Breast epithelium (tissue), 4 donors: ENCODE measurements around the gene FAM43A. TPM values are rescaled to one million over a fixed set of nuclear protein-coding genes. Genes with fewer than 3 reads are reported as not detected.
A peak's percentile ranks its signal among the peaks of the same experiment; 100 is the strongest.

Experiments used
- DNase-seq, 2 donors: peaks; one replicate each; pipeline ENCODE4 v3.0.0-alpha.2; 2019; ENCODE audit warnings: low spot score in 2 of 2
- H3K27ac ChIP-seq, 2 donors: fragments of 200-600 bp; sonication (generic) in 1 of 2; one replicate each; pipeline ENCODE4 v1.5.1; 2016 to 2019; ENCODE audit warnings: mild to moderate bottlenecking in 1 of 2
- H3K27me3 ChIP-seq, 2 donors: fragments of 200-600 bp; sonication (generic) in 1 of 2; one replicate each; pipeline versions ENCODE4 v1.5.1 to v1.6.0; 2017 to 2019; ENCODE audit warnings: control low read depth in 1 of 2, mild to moderate bottlenecking in 1 of 2
- H3K36me3 ChIP-seq: fragments of 200-600 bp; one replicate; pipeline ENCODE4 v1.5.1; 2019
- H3K4me1 ChIP-seq, 2 donors: fragments of 200-600 bp; sonication (generic); one replicate each; pipeline ENCODE4 v1.5.1; 2016 to 2019; ENCODE audit warnings: control low read depth in 1 of 2
- H3K4me3 ChIP-seq, 3 donors: fragments of 200-600 bp; sonication (generic); 1 replicate in 2 of 3; 2 replicates in 1 of 3; pipeline ENCODE4 v1.5.1; 2016 to 2019; ENCODE audit warnings: mild to moderate bottlenecking in 3 of 3, moderate library complexity in 2 of 3
- H3K9me3 ChIP-seq, 2 donors: fragments of 200-600 bp; sonication (generic) in 1 of 2; one replicate each; pipeline ENCODE4 v1.5.1; 2016 to 2019; ENCODE audit warnings: control low read depth in 1 of 2
- CTCF ChIP-seq, 3 donors: fragments of 450-650 bp; IDR thresholded peaks; one replicate each; pipeline ENCODE4 v1.5.1; 2016 to 2017; ENCODE audit warnings: antibody characterized with exemption in 3 of 3, mild to moderate bottlenecking in 3 of 3, moderate library complexity in 3 of 3
- POLR2A ChIP-seq: fragments of 450-650 bp; IDR thresholded peaks from one replicate; pipeline ENCODE4 v1.6.1; 2016; ENCODE audit warnings: antibody characterized with exemption, mild to moderate bottlenecking, moderate library complexity
- POLR2AphosphoS5 ChIP-seq, 3 donors: sonication (generic); formaldehyde crosslinking; IDR thresholded peaks; one replicate each; pipeline ENCODE4 v1.6.1; 2017; ENCODE audit warnings: antibody characterized with exemption in 3 of 3
- intact Hi-C: fragments of 100-400 bp; cut with DNase I; formaldehyde crosslinking; loops from one replicate; pipeline ENCODE4 v1.15.1; 2023; ENCODE audit warnings: low total_unique reads
- total RNA-seq, 3 donors: library from RNA; depleted of rRNA; stranded (reverse); fragments of >200 nt; gene quantifications; one replicate each; pipeline ENCODE4 v1.1.0, GENCODE V29; 2016

Gene FAM43A
- total RNA-seq, 3 donors from 2014 or later: 10.1 to 16.7 (median 15.5) TPM

GRCh38 chr3:194667363-194667762, 18.3 kb upstream of the FAM43A start:
- no peak for TF ChIP-seq CTCF (IDR thresholded peaks at IDR 0.05)
- no peak for TF ChIP-seq POLR2AphosphoS5 (IDR thresholded peaks at IDR 0.05)
- no peak for TF ChIP-seq POLR2A
- peaks cover 0 to 10% of the 10 kb centered on the region in 2 donors for H3K4me1 ChIP-seq
- H3K9me3 ChIP-seq: no peaks in the 10 kb centered on the region
- no peaks in the 10 kb centered on the region for H3K36me3 ChIP-seq
- intact Hi-C loops: no loop called here
- H3K27ac ChIP-seq: no peak overlapping the region
- H3K4me3 ChIP-seq: no peak overlapping the region
- no peak for DNase-seq
- H3K27me3 ChIP-seq: no peaks in the 10 kb centered on the region

GRCh38 chr3:194671511-194671899, 14.2 kb upstream of the FAM43A start:
- no peak for DNase-seq
- TF ChIP-seq POLR2AphosphoS5 (IDR thresholded peaks at IDR 0.05) (no peak), CTCF (IDR thresholded peaks at IDR 0.05) (peak; percentile 24 to 46 (median 26)), POLR2A (no peak)
- peak overlapping the region; percentile 73 to 88 (median 76) for H3K4me3 ChIP-seq
- H3K4me1 ChIP-seq: peaks cover 0 to 13% of the 10 kb centered on the region in 2 donors
- H3K36me3 ChIP-seq: no peaks in the 10 kb centered on the region
- intact Hi-C loops: loop anchor here (5.0 kb wide), 1 partner anchor 591 kb away; no protein-coding TSS in a partner anchor
- H3K9me3 ChIP-seq: no peaks in the 10 kb centered on the region
- no peaks in the 10 kb centered on the region for H3K27me3 ChIP-seq
- peak overlapping the region; percentile 87 to 93 for H3K27ac ChIP-seq

GRCh38 chr3:194671900-194672808, 13.5 kb upstream of the FAM43A start, which contains the start of gene LSG1:
LSG1 (minus strand) TSS chr3:194672191; CDS start chr3:194672162, 29 bp downstream.
- no peaks in the 10 kb centered on the region for H3K9me3 ChIP-seq
- DNase-seq: peak; percentile 86 to 89
- H3K36me3 ChIP-seq: no peaks in the 10 kb centered on the region
- TF ChIP-seq CTCF (IDR thresholded peaks at IDR 0.05) (no peak), POLR2AphosphoS5 (IDR thresholded peaks at IDR 0.05) (peak; percentile 92 to 94 (median 94)), POLR2A (no peak)
- peaks cover 0 to 13% of the 10 kb centered on the region in 2 donors for H3K4me1 ChIP-seq
- peak within 1 kb of the TSS; percentile 73 to 88 (median 76) for H3K4me3 ChIP-seq
- H3K27me3 ChIP-seq: no peaks in the 10 kb centered on the region
- peak within 1 kb of the TSS; percentile 87 to 93 for H3K27ac ChIP-seq
- intact Hi-C loops: loop anchor here (5.0 kb wide), 1 partner anchor 590 kb away; no protein-coding TSS in a partner anchor

GRCh38 chr3:194672876-194673275, 12.8 kb upstream of the FAM43A start:
- Histone ChIP-seq H3K27me3 (no peaks in the 10 kb centered on the region), H3K4me3 (peak overlapping the region; percentile 73 to 88 (median 76)), H3K4me1 (peaks cover 0 to 13% of the 10 kb centered on the region in 2 donors), H3K9me3 (no peaks in the 10 kb centered on the region), H3K27ac (peak overlapping the region; percentile 87 to 93), H3K36me3 (no peaks in the 10 kb centered on the region)
- DNase-seq: no peak
- intact Hi-C loops: loop anchor here (5.0 kb wide), 1 partner anchor 589 kb away; no protein-coding TSS in a partner anchor
- TF ChIP-seq CTCF (IDR thresholded peaks at IDR 0.05) (no peak), POLR2AphosphoS5 (IDR thresholded peaks at IDR 0.05) (no peak), POLR2A (no peak)

- no peaks in the 10 kb centered on the region for H3K9me3 ChIP-seq
- no peak overlapping the region for H3K27ac ChIP-seq
- H3K27me3 ChIP-seq: no peaks in the 10 kb centered on the region
- intact Hi-C loops: loop anchor here (5.0 kb wide), 1 partner anchor 589 kb away; no protein-coding TSS in a partner anchor
- no peaks in the 10 kb centered on the region for H3K36me3 ChIP-seq
- DNase-seq: no peak
- H3K4me1 ChIP-seq: peaks cover 0 to 13% of the 10 kb centered on the region in 2 donors
- TF ChIP-seq POLR2A: no peak
- no peak for TF ChIP-seq CTCF (IDR thresholded peaks at IDR 0.05)
- H3K4me3 ChIP-seq: no peak overlapping the region
Observed at GRCh38 chr3:194673761-194674160, 11.9 kb upstream of the FAM43A start.
